ENCODE data around the gene LYSMD1. TPM values are rescaled to one million over a fixed set of nuclear protein-coding genes. Genes with fewer than 3 reads are reported as not detected.

Gene LYSMD1
- total and polyA plus RNA-seq, 2 donors (not counting 3 experiments of a cell fraction or from before 2014, with no cell fraction given): 1.7 to 8.2 TPM

DNA sequence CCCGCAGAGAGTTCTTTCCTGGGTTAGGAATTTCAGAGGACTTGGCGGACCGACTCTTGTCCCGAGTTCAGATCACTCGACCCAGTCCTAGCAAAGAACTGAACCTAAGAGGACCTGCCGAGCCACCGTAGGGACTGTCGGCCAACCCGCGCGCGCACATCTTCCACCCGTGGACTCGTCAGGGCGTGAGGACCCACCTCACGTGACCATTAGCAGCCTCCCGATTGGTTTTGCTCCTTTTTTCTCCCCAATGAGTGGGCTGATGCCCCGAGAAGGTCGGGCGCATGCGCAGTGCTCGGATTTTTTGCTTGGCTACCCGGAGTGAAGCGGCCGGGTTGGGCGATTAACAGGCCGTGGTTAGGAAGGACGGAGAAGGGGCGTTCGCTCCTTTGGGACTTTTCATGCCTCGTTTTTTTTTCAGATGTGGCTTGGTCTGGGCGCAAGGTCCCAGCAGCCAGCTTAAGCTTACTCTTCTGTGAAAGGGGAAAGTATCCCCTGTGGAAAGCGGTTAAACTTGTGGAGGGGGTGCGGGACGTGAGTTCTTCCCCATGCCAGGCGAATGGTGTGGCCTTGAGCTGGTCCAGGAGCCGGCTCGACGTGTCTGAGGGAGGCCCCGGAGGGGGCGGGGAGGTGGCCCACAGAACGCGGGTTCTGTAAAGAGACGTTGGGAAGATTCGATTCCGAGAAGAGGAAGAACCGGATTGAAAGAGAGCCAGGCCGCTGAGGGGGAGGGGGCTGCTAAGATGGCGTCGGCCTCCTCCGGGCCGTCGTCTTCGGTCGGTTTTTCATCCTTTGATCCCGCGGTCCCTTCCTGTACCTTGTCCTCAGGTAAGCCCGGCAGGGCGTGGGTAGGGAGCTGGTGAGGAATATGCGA, 32.8 kb upstream of the LYSMD1 start, which contains the start of gene PIP5K1A:
Gene PIP5K1A, plus strand, starts transcription at position 299 of the 874 bp plus-strand sequence. Its CDS starts 445 bp downstream, at position 744.
- CTCF ChIA-PET: interaction anchor here (0.9 to 1.8 kb wide), 3 partner anchors 9 to 99 kb away, joined by 3 to 6 read pairs (median 3); partner anchors contain the start of gene VPS72
- peak within 1 kb of the TSS; percentile 60 for H2AFZ ChIP-seq (ENCODE audit: low read depth, low read length)
- BruUV-seq (replicated peaks): TSS peak; percentile 51
- H3K4me2 ChIP-seq (ENCODE audit: insufficient read depth, low read length): peak within 1 kb of the TSS; percentile 98
- H3K4me1 ChIP-seq (ENCODE audit: control insufficient read depth, extremely low read depth, insufficient read depth, low read length): peaks cover 25% of the 10 kb centered on the region
- H3K4me3 ChIP-seq (replicated peaks in 1 of 3; ENCODE audit: insufficient read depth in 1 of 3, low read depth in 1 of 3, low read length in 3 of 3): peak within 1 kb of the TSS; percentile 86 to 96 (median 93)
- H4K20me1 ChIP-seq (replicated peaks; ENCODE audit: control insufficient read depth, extremely low read depth, insufficient read depth, low read length): peaks cover 8% of the 10 kb centered on the region
- no peak for TF ChIP-seq JUN (IDR thresholded peaks at IDR 0.05; ENCODE audit: borderline replicate concordance, insufficient read depth, insufficient read length, low read depth)
- no peak for TF ChIP-seq GATA2 (IDR thresholded peaks at IDR 0.05; ENCODE audit: insufficient read depth, insufficient read length, low read depth, low read length)
- peak; percentile 65 for TF ChIP-seq POLR2A (IDR thresholded peaks at IDR 0.05; ENCODE audit: low read depth, low read length)
- peak; percentile 69 for TF ChIP-seq POLR2AphosphoS5 (IDR thresholded peaks at IDR 0.05; ENCODE audit: insufficient read depth, low read depth, low read length)
- TF ChIP-seq, protein P1, sequence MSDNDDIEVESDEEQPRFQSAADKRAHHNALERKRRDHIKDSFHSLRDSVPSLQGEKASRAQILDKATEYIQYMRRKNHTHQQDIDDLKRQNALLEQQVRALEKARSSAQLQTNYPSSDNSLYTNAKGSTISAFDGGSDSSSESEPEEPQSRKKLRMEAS (IDR thresholded peaks at IDR 0.05; ENCODE audit: insufficient read depth, insufficient read length): peak; percentile 99
- peak; percentile 98 for DNase-seq (ENCODE audit: low read depth, low spot score)
- no peaks in the 10 kb centered on the region for H3K9me1 ChIP-seq (replicated peaks; ENCODE audit: control insufficient read depth, extremely low read depth, insufficient read depth, low read length)
- POLR2A ChIA-PET: no interaction called here
- peak; percentile 92 for FAIRE-seq
- H3K9ac ChIP-seq (replicated peaks; ENCODE audit: extremely low read depth, insufficient read depth, low read length): peak within 1 kb of the TSS; percentile 93
- no peaks in the 10 kb centered on the region for H3K36me3 ChIP-seq (ENCODE audit: control insufficient read depth in 2 of 2, extremely low read depth in 1 of 2, insufficient read depth in 2 of 2, low read length in 2 of 2)
- intact Hi-C loops (cut with micrococcal nuclease): loop anchor here (1.0 to 10.0 kb wide), 5 partner anchors 8 to 964 kb away; partner anchors contain the start of genes ANP32E, PI4KB, SCNM1 and VPS72
- dilution Hi-C loops (cut with MboI; ENCODE audit: extremely low pct_ligation_motif_present, low sequenced_read_pairs): no loop called here
- peak within 1 kb of the TSS; percentile 82 for H3K27ac ChIP-seq (ENCODE audit: insufficient read depth, low read depth, low read length)
- peaks cover 46% of the 10 kb centered on the region for H3K79me2 ChIP-seq (ENCODE audit: control insufficient read depth, insufficient read depth, low read length)
- H3K9me3 ChIP-seq (replicated peaks; ENCODE audit: control insufficient read depth, insufficient read depth, low read length): no peaks in the 10 kb centered on the region
- no peaks in the 10 kb centered on the region for H3K27me3 ChIP-seq (ENCODE audit: control insufficient read depth in 2 of 2, insufficient read depth in 2 of 2, low read length in 2 of 2)

DNA sequence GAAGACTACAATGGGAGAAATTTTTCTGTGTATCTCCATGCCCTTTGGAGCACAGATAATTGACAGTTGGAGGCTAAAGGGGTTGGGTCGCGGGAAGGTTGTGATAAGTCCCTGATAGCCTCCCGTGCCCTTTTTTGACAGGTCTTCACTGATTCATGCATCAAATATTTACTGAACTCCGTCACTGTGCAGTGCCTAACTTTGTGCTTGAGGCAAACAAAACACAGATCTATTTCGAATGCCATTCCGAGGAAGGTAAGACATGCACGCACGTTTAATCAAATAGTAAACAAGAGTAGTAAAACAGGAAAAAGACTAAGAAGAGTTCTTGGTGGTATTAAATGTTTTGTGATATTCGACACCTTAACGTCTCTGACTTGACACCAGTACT, 32.2 kb upstream of the LYSMD1 start:
- H3K4me3 ChIP-seq (replicated peaks in 1 of 3; ENCODE audit: insufficient read depth in 1 of 3, low read depth in 1 of 3, low read length in 3 of 3): peak overlapping the region in 2 of 3 experiments; percentile 86 to 96
- POLR2A ChIA-PET: no interaction called here
- peaks cover 41% of the 10 kb centered on the region for H3K79me2 ChIP-seq (ENCODE audit: control insufficient read depth, insufficient read depth, low read length)
- H3K9me3 ChIP-seq (replicated peaks; ENCODE audit: control insufficient read depth, insufficient read depth, low read length): no peaks in the 10 kb centered on the region
- FAIRE-seq (peak; percentile 21), DNase-seq (ENCODE audit: low read depth, low spot score) (no peak)
- CTCF ChIA-PET: no interaction called here
- H3K27me3 ChIP-seq (ENCODE audit: control insufficient read depth in 2 of 2, insufficient read depth in 2 of 2, low read length in 2 of 2): no peaks in the 10 kb centered on the region
- TF ChIP-seq, protein P2, sequence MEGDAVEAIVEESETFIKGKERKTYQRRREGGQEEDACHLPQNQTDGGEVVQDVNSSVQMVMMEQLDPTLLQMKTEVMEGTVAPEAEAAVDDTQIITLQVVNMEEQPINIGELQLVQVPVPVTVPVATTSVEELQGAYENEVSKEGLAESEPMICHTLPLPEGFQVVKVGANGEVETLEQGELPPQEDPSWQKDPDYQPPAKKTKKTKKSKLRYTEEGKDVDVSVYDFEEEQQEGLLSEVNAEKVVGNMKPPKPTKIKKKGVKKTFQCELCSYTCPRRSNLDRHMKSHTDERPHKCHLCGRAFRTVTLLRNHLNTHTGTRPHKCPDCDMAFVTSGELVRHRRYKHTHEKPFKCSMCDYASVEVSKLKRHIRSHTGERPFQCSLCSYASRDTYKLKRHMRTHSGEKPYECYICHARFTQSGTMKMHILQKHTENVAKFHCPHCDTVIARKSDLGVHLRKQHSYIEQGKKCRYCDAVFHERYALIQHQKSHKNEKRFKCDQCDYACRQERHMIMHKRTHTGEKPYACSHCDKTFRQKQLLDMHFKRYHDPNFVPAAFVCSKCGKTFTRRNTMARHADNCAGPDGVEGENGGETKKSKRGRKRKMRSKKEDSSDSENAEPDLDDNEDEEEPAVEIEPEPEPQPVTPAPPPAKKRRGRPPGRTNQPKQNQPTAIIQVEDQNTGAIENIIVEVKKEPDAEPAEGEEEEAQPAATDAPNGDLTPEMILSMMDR (IDR thresholded peaks at IDR 0.05; ENCODE audit: extremely low read depth in 1 of 2, insufficient read depth in 1 of 2, low read depth in 1 of 2, low read length in 2 of 2): no peak
- TF ChIP-seq JUN (IDR thresholded peaks at IDR 0.05; ENCODE audit: borderline replicate concordance, insufficient read depth, insufficient read length, low read depth) (peak; percentile 1), GATA2 (IDR thresholded peaks at IDR 0.05; ENCODE audit: insufficient read depth, insufficient read length, low read depth, low read length) (no peak)
- H4K20me1 ChIP-seq (replicated peaks; ENCODE audit: control insufficient read depth, extremely low read depth, insufficient read depth, low read length): peaks cover 8% of the 10 kb centered on the region
- dilution Hi-C loops (cut with MboI; ENCODE audit: extremely low pct_ligation_motif_present, low sequenced_read_pairs) (no loop called here), intact Hi-C loops (cut with micrococcal nuclease) (loop anchor here (1.0 to 10.0 kb wide), 5 partner anchors 8 to 963 kb away; partner anchors contain the start of genes ANP32E, PI4KB, SCNM1 and VPS72)
- H3K4me2 ChIP-seq (ENCODE audit: insufficient read depth, low read length): peak overlapping the region; percentile 76
- H3K9ac ChIP-seq (replicated peaks; ENCODE audit: extremely low read depth, insufficient read depth, low read length): peak overlapping the region; percentile 40
- no peaks in the 10 kb centered on the region for H3K36me3 ChIP-seq (ENCODE audit: control insufficient read depth in 2 of 2, extremely low read depth in 1 of 2, insufficient read depth in 2 of 2, low read length in 2 of 2)
- H3K4me1 ChIP-seq (ENCODE audit: control insufficient read depth, extremely low read depth, insufficient read depth, low read length): peaks cover 25% of the 10 kb centered on the region
- BruUV-seq (replicated peaks): TSS peak; percentile 5
- H3K27ac ChIP-seq (ENCODE audit: insufficient read depth, low read depth, low read length): peak overlapping the region; percentile 82
- peak overlapping the region; percentile 60 for H2AFZ ChIP-seq (ENCODE audit: low read depth, low read length)
- H3K9me1 ChIP-seq (replicated peaks; ENCODE audit: control insufficient read depth, extremely low read depth, insufficient read depth, low read length): no peaks in the 10 kb centered on the region
